ENCODE data around the gene HCFC1R1. TPM values are rescaled to one million over a fixed set of nuclear protein-coding genes. Genes with fewer than 3 reads are reported as not detected.

The HCFC1R1 gene
- total and polyA plus RNA-seq, 2 of the 8 experiments (the other 6 are each of a cell fraction or from before 2014, with no cell fraction given), result 72.7 to 138 TPM

DNA sequence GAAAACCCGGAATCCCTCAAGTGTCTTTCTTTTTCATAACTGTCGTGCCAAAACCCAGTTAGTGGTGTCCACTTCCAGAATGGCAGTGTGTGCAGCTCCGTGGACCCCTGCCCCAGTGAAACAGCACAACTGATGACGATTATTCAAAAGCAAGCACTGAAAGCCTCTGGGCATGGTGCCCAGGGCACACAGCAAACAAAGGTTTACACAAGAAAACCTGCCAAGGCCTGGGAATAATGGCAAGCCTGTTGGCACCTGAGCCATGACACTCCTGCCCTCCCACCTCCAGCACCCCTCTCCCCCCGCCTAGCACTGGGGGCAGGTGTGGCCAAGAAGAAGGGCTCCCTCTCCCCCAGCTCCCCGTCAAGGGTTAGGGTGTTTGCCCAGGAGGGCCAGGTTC lies 46.3 kb downstream of the HCFC1R1 start (continued):
- TF ChIP-seq ATF2 (IDR thresholded peaks at IDR 0.05; ENCODE audit: low read length), result no peak
- no peak for TF ChIP-seq RAD21 (IDR thresholded peaks at IDR 0.05 in 1 of 2, conservative IDR thresholded peaks at IDR 0.05 in 1 of 2; ENCODE audit: low read depth in 2 of 2, low read length in 2 of 2)
- no peak for TF ChIP-seq CTBP2 (IDR thresholded peaks at IDR 0.05; ENCODE audit: borderline replicate concordance, insufficient read depth, insufficient read length, low read length)
- no peak for TF ChIP-seq RBBP5 (IDR thresholded peaks at IDR 0.05; ENCODE audit: borderline replicate concordance, low read depth, low read length)
- no peak for TF ChIP-seq CHD1 (IDR thresholded peaks at IDR 0.05; ENCODE audit: low read depth, low read length)
- no peak for TF ChIP-seq TEAD4 (IDR thresholded peaks at IDR 0.05; ENCODE audit: low read depth, low read length)
- no peak for TF ChIP-seq GABPA (IDR thresholded peaks at IDR 0.05; ENCODE audit: borderline replicate concordance, insufficient read depth, low read length)
- TF ChIP-seq BCL11A (IDR thresholded peaks at IDR 0.05; ENCODE audit: low read depth in 2 of 2, low read length in 2 of 2), result no peak
- no peak for TF ChIP-seq HDAC2 (IDR thresholded peaks at IDR 0.05; ENCODE audit: borderline replicate concordance in 1 of 2, low read depth in 2 of 2, low read length in 2 of 2)

Measured in H1 (cell line).